GM23338 (cell line): ENCODE results near the gene PLPP7. TPM values are rescaled to one million over a fixed set of nuclear protein-coding genes. Genes with fewer than 3 reads are reported as not detected.
A peak's percentile ranks its signal among the peaks of the same experiment; 100 is the strongest.
"Not testable (repeated sequence)": the region's sequence is repeated elsewhere in the genome, so short reads cannot be mapped to it uniquely, and the experiment has no call there.

Source experiments
- ATAC-seq: fragments of 200-7000 bp; cut with Tn5 transposase; 3 replicates; pipeline ENCODE4 v1.9.1; 2020
- DNase-seq: peaks from one replicate; pipeline ENCODE4 v3.0.0-alpha.2; 2015; ENCODE audit warnings: low spot score
- H2AFZ ChIP-seq: fragments of 200-600 bp; sonication (generic); 2 replicates; pipeline ENCODE4 v1.8.0; 2016; ENCODE audit warnings: antibody characterized with exemption, mild to moderate bottlenecking, moderate library complexity
- H3F3A ChIP-seq: fragments of 200-600 bp; sonication (generic); replicated peaks from 2 replicates; pipeline ENCODE4 v1.8.0; 2017; ENCODE audit warnings: antibody characterized with exemption, mixed run types, low read depth
- H3K27ac ChIP-seq: fragments of 200-600 bp; sonication (generic); 2 replicates; pipeline ENCODE4 v1.6.1; 2016; ENCODE audit warnings: low read depth
- H3K27me3 ChIP-seq: fragments of 200-600 bp; sonication (generic); 2 replicates; pipeline ENCODE4 v1.8.0; 2016; ENCODE audit warnings: mild to moderate bottlenecking, mixed run types, moderate library complexity; ENCODE audit not compliant: insufficient read depth
- H3K36me3 ChIP-seq: fragments of 200-600 bp; sonication (generic); 2 replicates; pipeline ENCODE4 v1.8.0; 2016; ENCODE audit warnings: mild to moderate bottlenecking; ENCODE audit not compliant: insufficient read depth
- H3K4me1 ChIP-seq: fragments of 200-600 bp; sonication (generic); 2 replicates; pipeline ENCODE4 v1.8.0; 2016; ENCODE audit warnings: mild to moderate bottlenecking, moderate library complexity; ENCODE audit not compliant: insufficient read depth
- H3K4me2 ChIP-seq: fragments of 200-600 bp; sonication (generic); 2 replicates; pipeline ENCODE4 v1.7.1; 2017; ENCODE audit warnings: mixed run types
- H3K4me3 ChIP-seq: fragments of 200-600 bp; sonication (generic); 2 replicates; pipeline ENCODE4 v1.6.1; 2016; ENCODE audit warnings: mixed run types
- H3K79me2 ChIP-seq: fragments of 200-600 bp; sonication (generic); replicated peaks from 2 replicates; pipeline ENCODE4 v1.8.0; 2017; ENCODE audit warnings: mild to moderate bottlenecking; ENCODE audit not compliant: insufficient read depth
- H3K9me2 ChIP-seq: fragments of 200-600 bp; sonication (generic); 2 replicates; pipeline ENCODE4 v1.8.0; 2017; ENCODE audit not compliant: insufficient read depth
- H4K20me1 ChIP-seq: fragments of 200-600 bp; sonication (generic); replicated peaks from 2 replicates; pipeline ENCODE4 v1.8.0; 2017; ENCODE audit warnings: mild to moderate bottlenecking; ENCODE audit not compliant: insufficient read depth
- H3K27ac Mint-ChIP-seq: 2 replicates; pipeline ENCODE4 v1.8.0; 2020; ENCODE audit warnings: inconsistent platforms, mild to moderate bottlenecking, moderate library complexity, mixed read lengths
- H3K27me3 Mint-ChIP-seq: 3 replicates; pipeline ENCODE4 v1.8.0; 2022; ENCODE audit warnings: low read depth, mild to moderate bottlenecking, moderate library complexity, mixed read lengths, inconsistent platforms; ENCODE audit not compliant: insufficient read depth, poor library complexity
- H3K36me3 Mint-ChIP-seq: 3 replicates; pipeline ENCODE4 v1.8.0; 2021; ENCODE audit warnings: low read depth, mild to moderate bottlenecking, inconsistent platforms, moderate library complexity, mixed read lengths
- H3K4me1 Mint-ChIP-seq: 3 replicates; pipeline ENCODE4 v1.8.0; 2020; ENCODE audit warnings: mild to moderate bottlenecking, inconsistent platforms, mixed read lengths
- H3K4me3 Mint-ChIP-seq: 3 replicates; pipeline ENCODE4 v1.8.0; 2021; ENCODE audit warnings: moderate library complexity, mild to moderate bottlenecking, inconsistent platforms, mixed read lengths
- H3K9me3 Mint-ChIP-seq: 3 replicates; pipeline ENCODE4 v1.8.0; 2020; ENCODE audit warnings: moderate library complexity, mild to moderate bottlenecking, inconsistent platforms, mixed read lengths
- CREB1 ChIP-seq: fragments of 250-450 bp; sonication (Bioruptor Pico); IDR thresholded peaks from 2 replicates; pipeline ENCODE4 v1.5.0; 2020; ENCODE audit warnings: low read depth, mild to moderate bottlenecking, moderate library complexity
- EZH2 ChIP-seq: fragments of 200-600 bp; sonication (generic); IDR thresholded peaks from one replicate; pipeline ENCODE4 v1.8.0; 2017; ENCODE audit warnings: antibody characterized with exemption, mild to moderate bottlenecking, low read depth; ENCODE audit not compliant: unreplicated experiment
- EZH2phosphoT487 ChIP-seq: fragments of 200-600 bp; sonication (generic); IDR thresholded peaks from one replicate; pipeline ENCODE4 v1.8.1; 2018; ENCODE audit warnings: antibody characterized with exemption; ENCODE audit not compliant: unreplicated experiment
- POLR2AphosphoS5 ChIP-seq: IDR thresholded peaks from 2 replicates; pipeline ENCODE4 v1.6.1; 2016; ENCODE audit warnings: antibody characterized with exemption, low read depth
- STAT1 ChIP-seq: IDR thresholded peaks from one replicate; pipeline ENCODE4 v1.6.1; 2016; ENCODE audit warnings: antibody characterized with exemption; ENCODE audit not compliant: unreplicated experiment
- ZNF114 ChIP-seq: fragments of 250-450 bp; sonication (Bioruptor Pico); IDR thresholded peaks from 2 replicates; pipeline ENCODE4 v1.5.0; 2020; ENCODE audit warnings: mild to moderate bottlenecking, moderate library complexity
- ZNF331 ChIP-seq: fragments of 250-450 bp; sonication (Bioruptor Pico); IDR thresholded peaks from 2 replicates; pipeline ENCODE4 v1.5.0; 2020; ENCODE audit warnings: low read depth, mild to moderate bottlenecking, moderate library complexity
- polyA plus RNA-seq: library from polyadenylated mRNA; unstranded; fragments of >200 nt; fragmentation: Nextera tagmentation; extraction: Ambion mirVana; gene quantifications from 2 replicates; pipeline ENCODE4 v1.2.1, GENCODE V29; 2016
- total RNA-seq: library from RNA; depleted of rRNA; stranded (reverse); fragments of >200 nt; shearing (Covaris generic); gene quantifications from 2 replicates; pipeline ENCODE4 v1.2.3, GENCODE V29; 2014
- TF ChIP-seq, protein P1 (sequence below), 2 experiments: fragments of 200-600 bp in 1 of 2; sonication (generic) in 1 of 2; conservative IDR thresholded peaks; 2 replicates each; pipeline versions ENCODE4 v1.5.1 to v1.6.1; 2016 to 2017; ENCODE audit warnings: antibody characterized with exemption in 2 of 2, low read depth in 2 of 2, mild to moderate bottlenecking in 2 of 2, moderate library complexity in 1 of 2
- TF ChIP-seq, protein P2 (sequence below): IDR thresholded peaks from one replicate; pipeline ENCODE4 v1.6.1; 2018; ENCODE audit warnings: antibody characterized with exemption; ENCODE audit not compliant: unreplicated experiment
- TF ChIP-seq, protein P3 (sequence below): IDR thresholded peaks from 2 replicates; pipeline ENCODE4 v1.6.1; 2016; ENCODE audit warnings: antibody characterized with exemption

The PLPP7 gene
- total and polyA plus RNA-seq, 2 experiments from 2014 or later = 1.6 to 2.4 TPM

DNA sequence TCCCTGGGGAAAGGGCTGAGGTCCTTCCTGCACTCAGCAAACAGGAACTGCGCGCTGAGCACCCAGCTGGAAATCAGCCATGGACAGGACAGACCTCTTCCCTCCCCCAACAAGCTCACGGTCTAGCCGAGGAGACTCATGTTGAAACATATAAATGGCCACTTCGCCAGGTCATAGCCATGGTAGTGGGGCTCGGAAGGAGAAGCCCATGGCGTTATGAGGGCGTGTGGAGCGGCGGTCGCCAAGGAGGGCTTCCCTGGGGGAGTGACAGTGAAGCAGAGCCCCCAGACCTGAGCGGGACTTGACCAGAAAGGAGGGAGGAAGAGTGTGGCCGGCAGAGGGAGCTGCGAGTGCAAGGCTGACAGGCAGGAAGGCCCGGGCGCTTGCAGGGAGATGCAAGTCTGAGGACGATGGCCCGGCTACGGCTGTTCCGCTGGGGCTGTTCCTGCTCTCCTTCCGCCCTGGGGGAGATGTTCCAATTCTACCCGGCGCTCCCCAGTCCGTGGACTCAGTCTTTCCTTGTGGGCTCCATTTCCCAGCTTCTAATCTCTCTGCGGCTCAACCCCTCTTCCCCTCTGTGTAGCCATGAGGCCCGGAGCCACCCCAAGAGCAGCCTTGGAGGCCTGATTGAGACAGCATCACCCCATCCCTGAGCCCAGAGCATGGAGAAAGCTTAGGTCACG, 60.5 kb downstream of the PLPP7 start (continued):
- TF ChIP-seq EZH2 = no peak
- TF ChIP-seq POLR2AphosphoS5 = peak; percentile 39; the same call in 1 of the 2 replicates
- TF ChIP-seq, protein P1, sequence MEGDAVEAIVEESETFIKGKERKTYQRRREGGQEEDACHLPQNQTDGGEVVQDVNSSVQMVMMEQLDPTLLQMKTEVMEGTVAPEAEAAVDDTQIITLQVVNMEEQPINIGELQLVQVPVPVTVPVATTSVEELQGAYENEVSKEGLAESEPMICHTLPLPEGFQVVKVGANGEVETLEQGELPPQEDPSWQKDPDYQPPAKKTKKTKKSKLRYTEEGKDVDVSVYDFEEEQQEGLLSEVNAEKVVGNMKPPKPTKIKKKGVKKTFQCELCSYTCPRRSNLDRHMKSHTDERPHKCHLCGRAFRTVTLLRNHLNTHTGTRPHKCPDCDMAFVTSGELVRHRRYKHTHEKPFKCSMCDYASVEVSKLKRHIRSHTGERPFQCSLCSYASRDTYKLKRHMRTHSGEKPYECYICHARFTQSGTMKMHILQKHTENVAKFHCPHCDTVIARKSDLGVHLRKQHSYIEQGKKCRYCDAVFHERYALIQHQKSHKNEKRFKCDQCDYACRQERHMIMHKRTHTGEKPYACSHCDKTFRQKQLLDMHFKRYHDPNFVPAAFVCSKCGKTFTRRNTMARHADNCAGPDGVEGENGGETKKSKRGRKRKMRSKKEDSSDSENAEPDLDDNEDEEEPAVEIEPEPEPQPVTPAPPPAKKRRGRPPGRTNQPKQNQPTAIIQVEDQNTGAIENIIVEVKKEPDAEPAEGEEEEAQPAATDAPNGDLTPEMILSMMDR (conservative IDR thresholded peaks at IDR 0.05; ENCODE audit: low read depth in 2 of 2) = peak; percentile 79 to 98
- no peak for TF ChIP-seq EZH2phosphoT487
- TF ChIP-seq, protein P2, sequence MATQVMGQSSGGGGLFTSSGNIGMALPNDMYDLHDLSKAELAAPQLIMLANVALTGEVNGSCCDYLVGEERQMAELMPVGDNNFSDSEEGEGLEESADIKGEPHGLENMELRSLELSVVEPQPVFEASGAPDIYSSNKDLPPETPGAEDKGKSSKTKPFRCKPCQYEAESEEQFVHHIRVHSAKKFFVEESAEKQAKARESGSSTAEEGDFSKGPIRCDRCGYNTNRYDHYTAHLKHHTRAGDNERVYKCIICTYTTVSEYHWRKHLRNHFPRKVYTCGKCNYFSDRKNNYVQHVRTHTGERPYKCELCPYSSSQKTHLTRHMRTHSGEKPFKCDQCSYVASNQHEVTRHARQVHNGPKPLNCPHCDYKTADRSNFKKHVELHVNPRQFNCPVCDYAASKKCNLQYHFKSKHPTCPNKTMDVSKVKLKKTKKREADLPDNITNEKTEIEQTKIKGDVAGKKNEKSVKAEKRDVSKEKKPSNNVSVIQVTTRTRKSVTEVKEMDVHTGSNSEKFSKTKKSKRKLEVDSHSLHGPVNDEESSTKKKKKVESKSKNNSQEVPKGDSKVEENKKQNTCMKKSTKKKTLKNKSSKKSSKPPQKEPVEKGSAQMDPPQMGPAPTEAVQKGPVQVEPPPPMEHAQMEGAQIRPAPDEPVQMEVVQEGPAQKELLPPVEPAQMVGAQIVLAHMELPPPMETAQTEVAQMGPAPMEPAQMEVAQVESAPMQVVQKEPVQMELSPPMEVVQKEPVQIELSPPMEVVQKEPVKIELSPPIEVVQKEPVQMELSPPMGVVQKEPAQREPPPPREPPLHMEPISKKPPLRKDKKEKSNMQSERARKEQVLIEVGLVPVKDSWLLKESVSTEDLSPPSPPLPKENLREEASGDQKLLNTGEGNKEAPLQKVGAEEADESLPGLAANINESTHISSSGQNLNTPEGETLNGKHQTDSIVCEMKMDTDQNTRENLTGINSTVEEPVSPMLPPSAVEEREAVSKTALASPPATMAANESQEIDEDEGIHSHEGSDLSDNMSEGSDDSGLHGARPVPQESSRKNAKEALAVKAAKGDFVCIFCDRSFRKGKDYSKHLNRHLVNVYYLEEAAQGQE = no peak

DNA sequence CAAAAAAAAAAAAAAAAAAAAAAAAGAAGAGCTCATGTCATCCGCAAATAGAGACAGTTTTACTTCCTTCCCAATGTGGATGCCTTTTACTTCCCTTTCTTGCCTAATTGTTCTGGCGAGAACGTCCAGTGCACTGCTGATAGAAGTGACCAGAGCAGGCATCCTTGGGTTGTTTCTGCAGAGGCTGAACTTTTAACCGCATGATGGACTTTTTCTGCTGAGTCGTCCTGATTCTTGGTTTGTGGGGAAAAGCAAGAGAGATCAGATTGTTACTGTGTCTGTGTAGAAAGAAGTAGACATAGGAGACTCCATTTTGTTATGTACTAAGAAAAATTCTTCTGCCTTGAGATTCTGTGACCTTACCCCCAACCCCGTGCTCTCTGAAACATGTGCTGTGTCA, 67.0 kb downstream of the PLPP7 start:
- H3K9me3 Mint-ChIP-seq, H3K27me3 Mint-ChIP-seq, H3K4me3 ChIP-seq, H3K79me2 ChIP-seq, H3K36me3 ChIP-seq, H3K27me3 ChIP-seq, H3K36me3 Mint-ChIP-seq, H3K4me3 Mint-ChIP-seq, H4K20me1 ChIP-seq, H3K9me2 ChIP-seq, DNase-seq: not testable (repeated sequence)
- 0 out of 2 replicates have a peak overlapping the region, but pooled peaks have one; percentile 23 for H3K27ac Mint-ChIP-seq
- peaks cover 19% of the 10 kb centered on the region for H3K4me1 Mint-ChIP-seq
- peaks cover 17% of the 10 kb centered on the region for H3F3A ChIP-seq
- H3K27ac ChIP-seq = peak overlapping the region; percentile 99
- H3K4me2 ChIP-seq = 0 out of 2 replicates have a peak overlapping the region, but pooled peaks have one; percentile 66
- peak overlapping the region; percentile 76; the same call in 1 of the 2 replicates for H2AFZ ChIP-seq
- peaks cover 19% of the 10 kb centered on the region for H3K4me1 ChIP-seq
- peak; percentile 18; the same call in 2 of the 3 replicates for ATAC-seq

DNA sequence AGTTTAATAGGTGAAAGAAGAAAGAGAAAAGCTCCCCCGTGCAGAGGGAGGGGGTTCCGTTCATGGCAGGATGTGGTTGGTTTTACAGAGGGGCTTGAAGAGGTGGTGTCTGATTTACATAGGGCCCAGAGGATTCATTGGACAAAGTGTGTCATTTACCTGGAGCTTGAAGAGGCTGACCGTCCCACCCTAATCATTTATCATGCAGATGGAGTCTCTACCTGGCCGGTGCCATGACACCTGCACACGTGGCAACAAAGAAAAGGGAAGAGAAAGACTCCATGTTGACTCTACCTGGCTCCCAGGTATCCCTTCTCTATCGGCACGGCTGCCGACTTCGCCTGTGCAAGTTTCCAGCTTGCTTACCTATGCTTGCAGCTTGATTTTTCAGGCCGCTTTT, 69.0 kb downstream of the PLPP7 start:
- H3K27me3 ChIP-seq = no peaks in the 10 kb centered on the region
- no peak overlapping the region for H3K4me3 ChIP-seq
- Mint-ChIP-seq H3K4me1 (peaks cover 19% of the 10 kb centered on the region), H3K4me3 (no peak overlapping the region), H3K9me3 (no peaks in the 10 kb centered on the region), H3K27ac (peak overlapping the region; percentile 17), H3K27me3 (peaks cover 3% of the 10 kb centered on the region), H3K36me3 (no peaks in the 10 kb centered on the region)
- peak overlapping the region; percentile 84 for H2AFZ ChIP-seq
- no peak overlapping the region for H3K4me2 ChIP-seq
- H3F3A ChIP-seq = peaks cover 17% of the 10 kb centered on the region
- DNase-seq (peak; percentile 28), ATAC-seq (no peak)
- no peaks in the 10 kb centered on the region for H3K36me3 ChIP-seq
- peaks cover 19% of the 10 kb centered on the region for H3K4me1 ChIP-seq
- H3K27ac ChIP-seq = peak overlapping the region; percentile 100
- H4K20me1 ChIP-seq = no peaks in the 10 kb centered on the region
- no peaks in the 10 kb centered on the region for H3K9me2 ChIP-seq
- H3K79me2 ChIP-seq = no peaks in the 10 kb centered on the region
- TF ChIP-seq ZNF114 (CRISPR knock-in tag) (no peak), EZH2 (no peak), CREB1 (no peak), EZH2phosphoT487 (no peak), STAT1 (no peak), ZNF331 (no peak)
- TF ChIP-seq, protein P2 = no peak
- TF ChIP-seq, protein P3, sequence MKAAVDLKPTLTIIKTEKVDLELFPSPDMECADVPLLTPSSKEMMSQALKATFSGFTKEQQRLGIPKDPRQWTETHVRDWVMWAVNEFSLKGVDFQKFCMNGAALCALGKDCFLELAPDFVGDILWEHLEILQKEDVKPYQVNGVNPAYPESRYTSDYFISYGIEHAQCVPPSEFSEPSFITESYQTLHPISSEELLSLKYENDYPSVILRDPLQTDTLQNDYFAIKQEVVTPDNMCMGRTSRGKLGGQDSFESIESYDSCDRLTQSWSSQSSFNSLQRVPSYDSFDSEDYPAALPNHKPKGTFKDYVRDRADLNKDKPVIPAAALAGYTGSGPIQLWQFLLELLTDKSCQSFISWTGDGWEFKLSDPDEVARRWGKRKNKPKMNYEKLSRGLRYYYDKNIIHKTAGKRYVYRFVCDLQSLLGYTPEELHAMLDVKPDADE = no peak
